Measurements from ENCODE around the gene LOXL1. TPM values are rescaled to one million over a fixed set of nuclear protein-coding genes. Genes with fewer than 3 reads are reported as not detected.

Gene LOXL1
- under 1 TPM; 0.27 to 0.78 TPM for total RNA-seq

DNA sequence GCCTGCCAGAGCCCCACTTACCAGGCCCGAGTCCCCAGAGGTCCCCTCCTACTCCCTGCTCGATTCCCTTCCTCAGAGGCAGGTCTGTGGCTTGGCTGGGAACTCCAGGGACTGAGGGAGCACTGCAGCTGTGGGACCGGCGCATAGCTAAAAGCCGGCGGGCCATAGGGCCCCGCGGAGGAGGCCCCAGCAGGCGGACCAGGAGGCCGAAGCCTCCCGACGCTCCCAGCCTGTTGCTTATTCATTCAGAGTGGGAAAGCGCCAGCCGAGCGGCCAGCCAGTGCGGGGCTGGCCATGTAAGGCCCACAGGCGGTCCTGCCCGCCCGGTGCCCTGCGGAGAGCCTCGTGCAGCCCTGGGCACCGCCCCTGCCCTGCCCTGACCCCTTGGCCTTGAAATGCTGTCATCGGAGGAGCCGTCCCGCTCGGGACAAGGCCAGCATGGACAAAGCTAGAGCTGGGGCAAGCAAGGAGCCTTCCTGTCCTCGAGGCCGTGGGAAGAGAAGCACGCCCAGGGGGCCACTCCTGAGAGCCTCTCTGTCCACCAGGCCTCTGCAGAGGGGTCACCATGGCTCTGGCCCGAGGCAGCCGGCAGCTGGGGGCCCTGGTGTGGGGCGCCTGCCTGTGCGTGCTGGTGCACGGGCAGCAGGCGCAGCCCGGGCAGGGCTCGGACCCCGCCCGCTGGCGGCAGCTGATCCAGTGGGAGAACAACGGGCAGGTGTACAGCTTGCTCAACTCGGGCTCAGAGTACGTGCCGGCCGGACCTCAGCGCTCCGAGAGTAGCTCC is at the start of gene LOXL1:
Gene LOXL1 (plus strand): TSS at position 244 of the 784 bp plus-strand sequence. CDS start 322 bp downstream, at position 566.
- H3K36me3 Mint-ChIP-seq = no peaks in the 10 kb centered on the region
- ATAC-seq (no peak), DNase-seq (ENCODE audit: low spot score in 2 of 2) (no peak)
- no peaks in the 10 kb centered on the region for H3K9me3 Mint-ChIP-seq
- H3K27ac Mint-ChIP-seq = no peak within 1 kb of the TSS

- no peak for ATAC-seq
Observed at GRCh38 chr15:73879426-73879825, 46.8 kb upstream of the LOXL1 start.

DNA sequence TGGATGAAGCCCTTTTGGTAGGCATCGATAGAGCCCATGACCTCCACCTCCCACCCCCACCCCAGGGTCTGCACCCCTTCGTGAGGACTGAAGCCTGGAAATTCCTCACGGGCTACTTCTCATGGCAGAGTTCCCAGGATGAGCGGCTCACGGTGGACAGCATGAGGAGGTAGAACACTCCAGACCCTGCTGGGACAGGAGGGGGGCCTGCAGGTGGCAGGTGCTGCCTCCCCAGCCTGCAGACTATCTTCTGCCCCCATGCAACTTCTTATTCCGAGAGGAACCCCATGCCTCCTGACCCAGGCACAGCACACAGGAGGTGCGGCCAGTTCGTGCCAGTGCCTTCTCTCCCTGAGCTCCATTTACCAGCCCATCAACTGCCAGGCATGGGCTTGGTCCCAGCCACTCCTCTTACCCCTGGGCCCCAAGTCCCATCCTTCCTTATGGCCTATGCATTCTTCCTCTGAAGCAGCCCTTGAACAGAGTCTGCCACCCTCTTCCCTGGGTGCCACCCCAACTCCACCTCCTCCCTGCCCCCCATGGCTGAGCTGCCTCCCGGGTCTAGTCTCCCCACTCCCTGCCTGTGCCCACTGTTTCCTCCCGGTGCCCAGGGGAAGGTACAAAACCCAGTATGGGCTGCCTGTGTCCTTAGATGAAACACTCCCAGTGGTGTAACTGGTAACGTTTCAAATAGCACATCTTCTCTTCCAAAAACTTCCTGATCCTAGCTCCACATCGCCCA is 44.5 kb upstream of the LOXL1 start:
- Mint-ChIP-seq H3K9me3 (no peaks in the 10 kb centered on the region), H3K36me3 (no peaks in the 10 kb centered on the region), H3K27ac (no peak overlapping the region)
- DNase-seq (ENCODE audit: low spot score in 2 of 2) (peak in 1 of 2 donors; percentile 30), ATAC-seq (no peak)

More at GRCh38 chr15:73879426-73879825, 46.8 kb upstream of the LOXL1 start:
- DNase-seq (ENCODE audit: low spot score in 2 of 2) = peak in 1 of 2 donors; percentile 14
- H3K36me3 Mint-ChIP-seq = no peaks in the 10 kb centered on the region
- no peaks in the 10 kb centered on the region for H3K9me3 Mint-ChIP-seq
- no peak overlapping the region for H3K27ac Mint-ChIP-seq

GRCh38 chr15:73882761-73883419 is 43.4 kb upstream of the LOXL1 start:
- H3K27ac Mint-ChIP-seq = no peak overlapping the region
- H3K36me3 Mint-ChIP-seq = no peaks in the 10 kb centered on the region

DNA sequence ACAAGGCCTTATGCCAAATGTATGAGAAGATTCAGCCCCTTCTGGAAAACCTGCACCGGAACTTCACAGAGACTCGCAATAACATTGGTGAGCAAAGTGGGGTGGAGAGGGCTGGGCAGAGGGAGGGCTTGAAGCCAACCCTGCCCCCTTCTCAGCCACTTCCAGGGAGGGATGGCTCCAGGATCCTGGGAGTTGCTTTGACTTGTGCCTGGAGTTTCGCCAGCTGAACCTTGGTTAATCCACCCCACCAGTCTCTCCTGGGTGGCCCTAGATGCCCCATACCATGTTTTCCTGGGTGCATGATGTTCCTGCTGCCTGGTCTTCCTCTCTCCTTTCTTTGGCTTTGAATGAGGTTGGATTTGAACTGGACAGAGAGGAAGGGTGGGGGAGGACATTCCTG is 42.1 kb upstream of the LOXL1 start:
- Mint-ChIP-seq H3K27ac (no peak overlapping the region), H3K9me3 (no peaks in the 10 kb centered on the region), H3K36me3 (no peaks in the 10 kb centered on the region)
- DNase-seq (ENCODE audit: low spot score in 2 of 2) = peak in 1 of 2 donors; percentile 26
- no peak for ATAC-seq

More at GRCh38 chr15:73882761-73883419, 43.4 kb upstream of the LOXL1 start:
- H3K9me3 Mint-ChIP-seq = no peaks in the 10 kb centered on the region
- peak in 1 of 2 donors; percentile 30 for DNase-seq (ENCODE audit: low spot score in 2 of 2)
- no peak for ATAC-seq

DNA sequence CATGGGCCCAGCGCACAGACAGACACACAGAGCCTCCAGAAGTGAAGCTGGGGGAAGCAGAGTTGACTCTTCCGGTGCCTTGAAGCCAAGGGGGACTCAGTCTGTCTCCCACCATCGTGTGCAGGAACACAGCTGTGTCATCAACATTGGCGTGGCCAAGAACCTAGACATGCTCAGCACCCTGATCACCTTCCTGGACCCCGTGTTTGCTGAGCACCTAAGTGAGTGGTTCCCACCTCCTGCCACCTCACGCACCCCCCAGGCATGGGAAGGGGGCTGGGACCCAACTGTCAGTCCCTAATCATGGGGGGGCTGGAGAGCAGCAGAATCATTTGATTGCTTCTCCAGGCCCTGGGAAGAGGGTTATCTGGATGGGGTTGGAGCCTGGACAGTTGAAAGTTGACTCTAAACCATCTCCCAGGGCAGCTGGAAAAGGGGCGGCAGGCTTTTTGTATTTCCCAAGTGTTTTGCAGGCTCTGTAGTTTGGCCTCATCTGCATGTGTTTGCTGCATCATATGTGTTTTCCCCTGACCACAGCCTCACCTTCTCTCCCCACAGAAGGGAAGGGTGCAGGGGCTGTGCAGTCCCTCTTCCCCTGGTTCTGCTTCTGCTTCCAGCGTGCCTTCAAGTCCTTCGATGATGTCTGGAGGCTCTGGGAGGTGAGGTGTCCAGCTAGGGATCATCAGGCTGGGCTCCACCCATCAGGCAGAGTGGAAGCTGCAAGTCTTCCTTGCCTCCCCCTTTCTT is 40.1 kb upstream of the LOXL1 start:
- ATAC-seq = no peak
- Mint-ChIP-seq H3K27ac (no peak overlapping the region), H3K36me3 (no peaks in the 10 kb centered on the region), H3K9me3 (no peaks in the 10 kb centered on the region)
- DNase-seq (ENCODE audit: low spot score in 2 of 2) = peak in 1 of 2 donors; percentile 37

- no peaks in the 10 kb centered on the region for H3K36me3 Mint-ChIP-seq
- H3K9me3 Mint-ChIP-seq = no peaks in the 10 kb centered on the region
- no peak for ATAC-seq
- peak in 1 of 2 donors; percentile 31 for DNase-seq (ENCODE audit: low spot score in 2 of 2)
- no peak overlapping the region for H3K27ac Mint-ChIP-seq
Observed at GRCh38 chr15:73886717-73887345, 39.4 kb upstream of the LOXL1 start.

DNA sequence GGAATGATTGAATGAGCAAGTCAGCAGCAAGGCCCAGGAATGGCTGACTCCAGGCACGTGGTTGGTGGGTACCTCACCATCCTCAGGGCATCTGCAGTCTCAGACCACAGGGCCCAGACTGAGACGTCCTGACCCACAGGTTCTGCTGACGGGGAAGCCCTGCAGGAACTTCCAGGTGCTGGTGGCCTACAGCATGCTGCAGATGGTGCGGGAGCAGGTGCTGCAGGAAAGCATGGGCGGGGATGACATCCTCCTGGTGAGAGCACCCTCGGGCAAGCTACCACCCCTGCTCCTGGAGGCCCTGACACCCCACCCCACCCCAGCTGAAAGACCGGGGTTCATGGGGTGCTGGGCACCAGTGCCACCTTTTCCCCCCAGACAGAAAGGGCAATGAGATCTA is 38.8 kb upstream of the LOXL1 start:
- no peak overlapping the region for H3K27ac Mint-ChIP-seq
- no peaks in the 10 kb centered on the region for H3K9me3 Mint-ChIP-seq
- DNase-seq (ENCODE audit: low spot score in 2 of 2) (peak in 1 of 2 donors; percentile 39), ATAC-seq (no peak)
- H3K36me3 Mint-ChIP-seq = no peaks in the 10 kb centered on the region

- peak in 1 of 2 donors; percentile 18 for DNase-seq (ENCODE audit: low spot score in 2 of 2)
- no peak overlapping the region for H3K27ac Mint-ChIP-seq
- ATAC-seq = no peak
- no peaks in the 10 kb centered on the region for H3K9me3 Mint-ChIP-seq
- H3K36me3 Mint-ChIP-seq = no peaks in the 10 kb centered on the region
Observed at GRCh38 chr15:73888224-73889041, 37.8 kb upstream of the LOXL1 start.

GRCh38 chr15:73889053-73889761 is 37.1 kb upstream of the LOXL1 start:
- ATAC-seq = no peak
- Mint-ChIP-seq H3K27ac (no peak overlapping the region), H3K9me3 (no peaks in the 10 kb centered on the region), H3K36me3 (no peaks in the 10 kb centered on the region)
- peak in 1 of 2 donors; percentile 23 for DNase-seq (ENCODE audit: low spot score in 2 of 2)

- H3K36me3 Mint-ChIP-seq = no peaks in the 10 kb centered on the region
- H3K27ac Mint-ChIP-seq = no peak overlapping the region
- H3K9me3 Mint-ChIP-seq = no peaks in the 10 kb centered on the region
- peak in 1 of 2 donors; percentile 33 for DNase-seq (ENCODE audit: low spot score in 2 of 2)
- no peak for ATAC-seq
Observed at GRCh38 chr15:73889762-73890124, 36.5 kb upstream of the LOXL1 start.

DNA sequence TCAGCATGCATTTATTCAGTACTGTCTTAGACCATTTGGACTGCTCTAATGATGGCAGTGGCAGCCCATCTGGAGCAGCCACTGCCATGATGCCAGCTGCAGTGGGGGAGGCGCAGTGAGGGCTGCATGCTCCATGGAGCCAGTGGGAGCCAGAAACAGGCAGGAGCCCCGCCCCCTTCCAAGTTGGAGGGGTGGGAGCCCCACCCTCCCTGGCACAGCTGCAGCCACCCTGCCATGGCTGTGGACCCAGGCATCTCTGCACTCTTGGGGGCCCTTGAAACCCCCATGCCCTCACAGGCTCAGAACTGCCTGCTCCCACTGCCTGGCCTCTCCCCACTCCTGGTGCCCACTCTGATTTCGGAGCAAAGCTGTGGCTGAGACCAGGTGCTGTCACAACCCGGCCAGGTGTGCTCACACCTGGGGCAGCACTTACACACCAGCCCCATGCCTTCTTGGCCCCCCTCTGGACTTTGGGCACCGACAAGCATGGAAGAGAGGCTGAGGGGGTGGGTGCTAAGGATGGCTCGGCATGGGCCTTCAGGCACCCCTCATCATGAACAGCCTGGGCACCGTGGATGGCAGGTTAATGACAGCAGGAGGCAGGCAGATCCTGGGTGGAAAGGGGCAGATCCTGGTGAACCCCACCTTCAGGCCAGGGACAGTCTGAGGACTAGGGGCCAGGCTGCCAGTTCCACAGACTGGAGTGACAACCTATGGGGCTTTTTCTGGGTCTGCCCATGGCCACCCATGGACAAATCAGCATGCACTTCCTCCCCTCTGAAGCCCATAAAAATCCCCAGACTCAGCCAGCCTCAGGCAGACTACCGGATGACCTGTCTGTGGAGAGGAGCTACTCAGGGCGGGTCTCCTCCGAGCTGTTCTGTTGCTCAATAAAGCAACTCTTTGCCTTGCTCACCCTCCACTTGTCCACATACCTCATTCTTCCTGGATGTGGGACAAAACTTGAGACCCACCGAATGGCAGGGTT is 34.6 kb upstream of the LOXL1 start:
- Mint-ChIP-seq H3K36me3 (no peaks in the 10 kb centered on the region), H3K27ac (no peak overlapping the region), H3K9me3 (no peaks in the 10 kb centered on the region)
- no peak for ATAC-seq
- DNase-seq (ENCODE audit: low spot score in 2 of 2) = peak in 1 of 2 donors; percentile 48

DNA sequence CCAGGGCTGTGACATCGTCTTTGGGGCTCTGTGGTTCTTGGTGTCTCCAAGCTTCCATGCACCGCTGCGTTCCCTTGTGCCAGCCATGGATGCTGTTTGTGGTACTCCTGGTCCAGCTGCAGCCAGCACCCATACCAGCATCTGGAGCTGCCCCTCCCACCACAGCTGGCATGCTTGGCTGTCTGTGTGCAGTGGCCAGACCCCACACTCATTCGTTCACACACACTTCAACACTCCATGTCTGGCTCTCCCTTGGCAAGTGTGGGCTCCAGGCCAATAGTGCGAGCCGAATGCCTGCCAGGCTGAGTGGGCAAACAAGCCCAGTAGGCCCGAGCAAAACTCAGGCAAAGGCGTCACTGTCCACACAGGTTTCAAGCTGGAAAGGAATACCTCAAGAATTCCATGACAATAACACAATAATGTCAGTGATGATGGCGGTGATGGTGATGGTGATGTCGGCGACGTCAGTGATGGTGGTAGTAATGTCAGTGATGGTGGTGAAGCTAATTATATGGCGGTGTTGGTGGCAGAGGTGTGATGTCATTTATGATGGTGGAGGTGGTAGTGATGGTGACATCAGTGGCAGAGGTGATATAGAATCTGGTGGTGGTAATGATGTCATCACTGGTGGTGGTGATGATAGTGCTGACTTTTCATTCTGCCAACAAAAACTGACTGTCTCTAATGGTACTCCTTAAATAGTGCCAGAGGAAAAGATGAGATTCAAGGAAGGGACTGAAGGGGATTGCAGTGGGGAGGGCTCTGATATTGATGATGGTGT is 33.6 kb upstream of the LOXL1 start:
- Mint-ChIP-seq H3K27ac (no peak overlapping the region), H3K36me3 (no peaks in the 10 kb centered on the region), H3K9me3 (no peaks in the 10 kb centered on the region)
- ATAC-seq (no peak), DNase-seq (ENCODE audit: low spot score in 2 of 2) (no peak)

All from activated naive CD4-positive, alpha-beta T cell treated with anti-CD3 and anti-CD28 coated beads, Interleukin-2, amount 50 U/mL, for 72 hours (primary cell).